Middle frontal gyrus (tissue), 1 donor: ENCODE data around the gene LILRB2.
"Not testable (repeated sequence)": the region's sequence is repeated elsewhere in the genome, so short reads cannot be mapped to it uniquely, and the experiment has no call there.

Experiments used
- DNase-seq: peaks from one replicate; pipeline ENCODE4 v3.0.0-alpha.2; 2015; ENCODE audit warnings: low spot score; ENCODE audit errors: extremely low spot score

Gene LILRB2

DNA sequence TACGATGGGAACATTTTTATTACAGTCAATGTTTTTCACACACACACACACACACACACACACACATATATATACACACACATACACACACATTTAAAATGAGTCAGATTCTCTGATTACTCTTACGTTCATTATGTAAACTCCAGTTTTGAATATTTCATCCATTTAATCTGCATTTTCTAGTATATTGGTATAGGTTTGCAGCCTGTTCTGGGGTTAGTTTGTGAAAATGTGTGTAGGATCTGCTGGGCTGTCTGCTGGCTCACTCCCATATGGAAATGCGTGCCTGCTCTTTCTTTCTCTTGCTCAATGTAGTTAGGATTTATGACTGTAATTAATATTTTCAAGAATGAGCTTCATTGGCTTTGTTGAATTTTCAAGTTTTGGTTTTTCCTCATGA is 7.1 kb downstream of the LILRB2 start:
- no peak for DNase-seq

- DNase-seq, result not testable (repeated sequence)
These were observed 8.7 kb downstream of the LILRB2 start for GRCh38 chr19:54272181-54272580.

- DNase-seq, result not testable (repeated sequence)
These were observed 9.3 kb downstream of the LILRB2 start for GRCh38 chr19:54271587-54271986.

DNA sequence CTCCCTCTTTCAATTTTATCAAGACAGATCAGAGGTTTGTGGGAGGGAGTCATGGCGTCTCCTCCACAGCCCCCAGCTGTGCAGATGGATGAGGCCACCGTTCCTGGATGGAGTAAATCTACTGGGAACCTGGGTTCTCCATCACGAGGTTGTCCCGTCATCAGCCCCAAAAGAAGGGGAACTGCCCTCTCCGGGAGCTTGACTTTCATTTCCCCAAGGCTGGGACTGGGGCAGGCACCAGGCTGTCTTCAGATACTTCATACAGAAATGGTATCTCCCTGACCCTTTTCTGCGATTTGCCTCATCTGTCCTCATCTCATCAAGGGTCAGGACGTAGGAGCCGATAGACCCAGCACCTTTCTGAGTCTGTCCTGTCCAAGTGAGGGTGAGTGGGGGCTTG is 9.8 kb downstream of the LILRB2 start:
- DNase-seq, result no peak

DNA sequence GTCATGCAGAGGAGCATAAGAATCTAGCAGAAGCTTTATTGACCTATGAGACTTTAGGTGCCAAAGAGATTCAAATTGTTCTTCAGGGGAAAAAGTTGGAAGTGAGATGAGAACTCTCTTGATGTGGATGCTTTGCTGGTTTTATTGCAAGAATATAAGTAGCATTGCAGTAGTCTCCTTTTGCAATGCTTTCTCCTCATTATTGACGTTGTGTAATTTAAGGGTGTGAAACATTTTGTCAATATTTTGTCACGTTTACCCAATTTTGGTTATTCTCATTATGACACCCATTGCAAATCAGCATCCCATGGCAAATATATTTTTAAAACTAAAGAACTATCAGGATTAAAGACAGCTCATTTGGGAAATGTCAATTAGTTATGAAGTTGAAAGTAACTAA is 12.0 kb downstream of the LILRB2 start:
- DNase-seq, result no peak

- no peak for DNase-seq
These were observed 14.8 kb downstream of the LILRB2 start for GRCh38 chr19:54266133-54266532.

GRCh38 chr19:54262470-54262869 is 18.4 kb downstream of the LILRB2 start:
- no peak for DNase-seq

DNA sequence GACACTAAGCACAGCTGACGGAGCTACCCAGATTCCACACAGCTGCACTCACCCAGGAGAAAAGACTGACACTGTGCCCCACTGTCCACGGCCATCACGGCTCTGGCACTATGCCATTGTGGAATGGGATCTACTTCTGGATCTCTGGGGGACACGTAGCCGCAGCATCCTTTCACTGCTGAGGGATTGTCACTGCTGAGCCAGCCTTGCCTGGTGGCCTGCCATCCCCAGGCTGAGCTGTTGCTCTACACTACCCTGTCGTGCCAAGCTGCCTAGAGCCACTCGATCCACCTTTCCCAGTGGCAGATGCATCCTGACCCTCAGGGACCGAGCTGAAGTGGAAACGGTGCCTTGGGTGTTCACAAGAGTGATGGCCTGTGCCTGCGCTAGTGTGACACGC is 18.8 kb downstream of the LILRB2 start:
- DNase-seq, result no peak

- DNase-seq, result no peak
These were observed 23.8 kb downstream of the LILRB2 start, which contains the start of gene LILRB5 for GRCh38 chr19:54257116-54257480. TSS of gene LILRB5 (minus strand) at chr19:54257273. CDS start at chr19:54257193, 80 bp downstream.

- DNase-seq, result no peak
These were observed 24.4 kb downstream of the LILRB2 start for GRCh38 chr19:54256250-54257115.

- DNase-seq, result no peak
These were observed 25.7 kb downstream of the LILRB2 start for GRCh38 chr19:54255105-54255775.

GRCh38 chr19:54254195-54254906 is 26.6 kb downstream of the LILRB2 start:
- no peak for DNase-seq

DNA sequence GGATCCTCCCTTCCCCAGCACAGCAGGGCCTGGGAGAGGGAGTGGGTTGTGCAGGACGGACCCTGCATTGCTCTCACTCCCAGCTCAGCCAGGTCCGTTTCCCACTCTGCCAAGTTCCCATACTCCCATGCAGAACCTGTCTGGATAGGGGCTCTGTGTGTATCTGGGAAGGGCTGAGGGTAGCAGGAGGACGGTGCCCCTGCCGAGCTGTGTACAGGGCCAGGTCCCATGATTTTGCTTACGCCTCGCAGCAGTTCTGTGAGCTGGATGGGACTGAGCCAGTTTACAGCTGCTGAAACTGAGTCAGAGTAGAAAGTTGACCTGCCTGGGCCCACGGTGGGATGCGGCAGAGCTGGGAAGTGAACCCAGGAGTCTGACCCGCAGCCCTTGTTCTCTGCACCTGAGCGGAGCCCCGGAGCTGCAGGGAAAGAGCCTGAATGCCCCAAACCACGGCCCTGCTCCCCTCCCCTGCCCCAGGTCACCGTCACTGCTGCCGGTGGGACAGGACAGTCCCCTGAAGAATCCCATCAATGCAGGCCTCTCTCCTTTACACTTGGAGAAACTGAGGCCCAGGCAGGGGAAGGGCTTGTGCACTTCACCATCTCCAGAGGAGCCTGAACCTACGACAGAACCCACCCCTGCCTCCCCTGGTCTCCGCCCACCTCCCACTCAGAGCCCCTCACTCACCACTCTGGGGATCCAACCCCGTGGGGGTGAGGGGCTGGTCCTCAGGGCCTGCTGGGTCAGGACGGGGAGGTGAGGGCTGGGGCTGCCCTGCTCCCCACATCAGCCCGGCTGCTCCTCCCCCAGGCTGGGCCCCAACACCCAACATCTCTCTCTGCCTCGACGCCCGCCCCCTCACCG is 27.3 kb downstream of the LILRB2 start:
- no peak for DNase-seq

- DNase-seq, result no peak
These were observed 28.1 kb downstream of the LILRB2 start for GRCh38 chr19:54252845-54253244.

DNA sequence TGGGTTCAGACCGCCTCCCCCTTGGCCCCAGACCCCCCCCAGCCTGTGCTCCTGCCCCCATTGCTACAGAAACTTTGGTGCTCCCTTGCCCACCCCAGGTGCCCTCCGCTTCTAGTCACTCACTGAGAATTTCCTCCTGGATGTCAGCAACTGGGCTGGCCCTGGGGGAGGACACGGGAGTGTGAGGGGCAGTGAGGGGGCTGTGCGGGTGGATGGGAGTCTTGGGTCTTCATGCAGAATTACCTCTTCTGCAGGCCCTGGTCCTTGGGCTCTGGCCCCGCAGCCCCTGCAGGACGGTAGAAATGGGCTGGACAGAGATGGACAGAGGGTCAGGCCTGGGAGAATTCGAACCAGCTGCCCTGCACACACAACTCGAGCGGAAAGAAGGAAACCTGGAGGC is 28.7 kb downstream of the LILRB2 start:
- DNase-seq, result no peak

- no peak for DNase-seq
These were observed 32.8 kb downstream of the LILRB2 start for GRCh38 chr19:54248016-54248601.

DNA sequence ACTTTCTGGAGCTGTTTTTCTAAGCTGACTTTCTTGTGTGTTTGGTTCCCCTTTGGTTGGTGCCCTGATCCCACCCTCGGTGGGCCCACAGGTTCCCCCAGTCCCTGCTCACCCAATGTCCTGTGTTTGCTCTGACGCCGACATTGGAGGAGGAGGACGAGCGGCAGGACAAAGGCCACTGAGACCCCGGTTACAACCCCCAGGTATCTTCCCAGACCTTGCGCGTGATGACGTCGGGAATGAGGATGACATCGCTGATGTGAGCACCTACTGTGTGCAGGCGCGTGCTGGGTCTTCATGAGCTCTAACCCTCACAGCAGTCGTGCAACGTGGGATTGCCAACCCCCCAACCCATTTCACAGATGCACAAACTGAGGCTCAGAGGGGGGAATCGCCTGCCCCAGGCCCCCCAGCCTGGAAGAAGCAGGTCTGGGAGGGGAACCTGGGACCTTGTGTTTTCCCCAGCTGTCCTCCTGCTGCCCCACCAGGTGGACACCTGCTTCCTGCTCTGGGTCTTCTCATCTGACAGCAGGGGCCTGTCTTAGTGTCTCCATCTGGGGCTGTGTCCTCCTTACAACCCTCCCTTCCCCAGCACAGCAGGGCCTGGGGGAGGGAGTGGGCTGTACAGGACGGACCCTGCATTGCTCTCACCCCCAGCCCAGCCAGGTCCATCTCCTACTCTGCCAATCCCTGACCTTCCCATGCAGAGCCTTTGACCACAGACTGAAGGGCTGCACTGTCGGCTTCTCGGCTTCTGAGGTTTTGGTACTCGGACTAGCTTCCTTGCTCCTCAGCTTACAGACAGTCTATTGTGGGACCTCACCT is 33.6 kb downstream of the LILRB2 start:
- no peak for DNase-seq

DNA sequence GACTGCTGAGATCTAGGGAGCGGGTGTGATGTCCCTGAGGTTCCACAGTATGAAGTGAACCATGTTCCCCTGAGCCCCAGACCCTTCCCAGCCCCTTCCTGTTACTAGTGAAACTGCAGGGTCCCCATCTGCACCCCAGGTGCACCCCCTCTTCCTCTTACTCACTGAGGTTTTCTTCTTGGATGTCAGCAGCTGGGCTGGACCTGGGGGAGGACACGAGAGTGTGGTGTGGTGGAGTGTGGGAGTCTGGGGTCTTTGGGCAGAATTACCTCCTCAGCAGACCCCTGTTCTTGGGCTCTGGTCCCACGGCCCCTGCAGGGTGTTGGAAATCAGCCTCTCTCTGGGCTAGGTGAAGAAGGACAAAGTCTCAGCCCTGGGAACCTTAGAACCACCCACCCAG is 35.0 kb downstream of the LILRB2 start:
- no peak for DNase-seq

GRCh38 chr19:54243809-54244208 is 37.1 kb downstream of the LILRB2 start:
- DNase-seq, result not testable (repeated sequence)

GRCh38 chr19:54242646-54243045 is 38.3 kb downstream of the LILRB2 start, which contains the start of gene LILRA6:
TSS of gene LILRA6 (minus strand) at chr19:54242790.
- not testable (repeated sequence) for DNase-seq
